GM21723 (cell line): Measurements from ENCODE around the gene DOC2A.
"Not testable (repeated sequence)": the region's sequence is repeated elsewhere in the genome, so short reads cannot be mapped to it uniquely, and the experiment has no call there.

ENCODE experiments used
- ATAC-seq: cut with Tn5 transposase; IDR thresholded peaks from one replicate; pipeline ENCODE4 v1.9.1; 2021; ENCODE audit warnings: mild to moderate bottlenecking, moderate library complexity; ENCODE audit not compliant: unreplicated experiment

DOC2A gene

DNA sequence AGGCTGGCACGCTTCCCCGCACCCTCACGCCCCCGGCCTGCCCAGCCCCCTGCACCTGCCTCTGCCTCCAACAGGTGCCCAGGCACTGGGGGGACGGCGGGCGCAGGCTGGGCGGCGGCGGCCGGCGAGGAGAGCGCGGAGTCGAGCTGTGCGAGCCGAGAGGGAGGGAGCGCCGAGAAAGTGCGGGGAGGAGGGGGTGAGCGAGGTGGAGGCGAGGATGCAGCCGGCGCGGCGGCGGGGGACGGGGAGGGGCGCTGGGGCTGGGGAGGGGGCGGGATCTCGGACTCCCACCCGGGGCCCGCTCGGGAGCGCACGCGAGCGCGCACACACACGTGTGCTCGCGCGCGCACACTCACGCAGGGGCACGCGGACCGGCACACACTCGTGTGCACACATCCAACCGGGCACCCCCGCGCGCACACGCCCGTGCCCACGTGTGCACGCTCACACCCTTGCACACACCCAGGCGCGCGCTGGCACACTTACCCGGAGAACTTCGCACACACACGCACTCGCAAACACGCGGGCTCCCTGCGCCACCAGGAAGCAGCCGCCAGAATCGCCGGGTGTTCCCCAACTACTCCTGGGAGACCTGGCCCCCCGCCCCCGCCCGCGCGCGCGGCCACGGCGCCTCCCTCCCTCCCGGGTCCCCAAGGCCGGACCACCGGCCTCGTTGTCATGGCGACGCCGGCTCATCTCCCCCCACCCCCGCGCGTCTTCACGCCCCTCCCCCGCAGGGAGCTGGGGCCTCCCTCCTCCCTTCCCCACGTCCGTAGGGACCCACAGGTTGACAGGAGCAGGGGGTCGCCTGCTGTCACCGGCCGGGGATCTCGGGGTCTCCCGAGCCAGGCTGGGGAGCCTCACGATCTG lies at the start of gene DOC2A:
TSS of gene DOC2A (minus strand) at position 184 of the 870 bp plus-strand sequence. CDS start 805 bp downstream, outside the sequence.
- ATAC-seq: no peak

DNA sequence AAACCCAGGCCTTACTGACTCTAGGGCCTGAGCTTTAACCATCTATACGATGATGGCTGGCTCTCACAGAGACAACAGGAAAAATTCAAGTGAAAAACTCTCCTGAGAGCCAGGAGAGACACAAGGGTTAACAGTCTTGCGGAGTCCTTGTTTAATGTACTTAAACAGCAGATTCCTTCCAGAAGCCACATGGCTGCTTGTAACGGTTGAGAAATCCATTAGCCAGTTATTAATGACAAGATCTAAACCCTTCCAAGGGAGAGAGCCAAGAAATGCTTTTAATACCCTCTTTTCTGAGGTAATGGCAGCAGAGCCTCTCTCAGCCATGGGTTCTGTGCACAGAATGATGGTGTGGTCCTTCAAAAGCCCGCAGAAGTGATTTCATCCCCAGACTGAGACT lies 49.5 kb upstream of the DOC2A start:
- ATAC-seq: no peak

DNA sequence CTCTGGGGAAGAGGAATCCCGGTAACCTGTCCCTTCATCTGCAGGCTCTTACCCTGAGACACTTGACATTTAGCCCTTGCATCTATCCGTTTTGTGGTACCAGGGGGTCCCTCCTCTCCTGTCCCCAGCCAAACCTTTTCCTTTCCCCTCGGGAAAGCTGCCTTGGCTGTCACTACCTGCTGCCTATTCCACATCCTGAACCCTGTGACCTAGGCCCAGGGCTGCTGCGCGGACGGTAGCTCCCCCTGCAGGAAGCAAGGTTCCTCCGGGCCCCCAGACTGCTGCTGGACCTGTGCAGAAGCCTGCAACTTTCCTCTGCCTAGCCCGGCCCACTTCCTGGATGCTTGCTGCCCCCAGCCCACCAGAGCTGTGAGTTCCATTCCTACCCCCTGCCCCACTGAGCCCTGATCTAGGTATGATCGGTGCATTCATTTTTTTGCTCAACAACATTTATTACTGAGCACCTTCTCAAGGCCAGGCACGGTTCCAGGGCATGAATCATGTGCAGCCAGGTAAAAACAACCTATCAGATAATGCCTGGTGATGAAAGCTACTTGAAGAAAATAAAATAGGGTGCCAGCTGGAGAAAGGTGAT lies 44.2 kb upstream of the DOC2A start:
- ATAC-seq: no peak

DNA sequence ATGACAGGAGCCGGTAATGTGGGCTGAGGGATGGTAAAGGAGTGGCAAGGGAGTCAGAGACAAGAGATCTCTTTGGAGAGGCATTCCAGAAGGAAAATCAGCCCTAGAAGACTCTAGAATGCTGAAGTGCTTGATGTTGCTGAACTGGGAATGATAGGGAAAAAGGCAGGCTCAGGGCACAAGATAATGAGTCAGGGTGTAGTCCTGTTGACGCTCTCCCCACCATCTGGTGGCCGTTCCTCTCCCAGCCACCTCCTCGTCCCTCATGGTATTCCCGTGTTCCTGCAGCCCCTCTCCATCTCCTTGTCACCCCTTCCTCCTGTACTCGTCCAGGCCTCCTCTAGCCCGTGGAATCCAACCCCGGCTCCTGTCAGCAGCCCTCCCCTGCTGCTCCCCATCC lies 43.6 kb upstream of the DOC2A start:
- no peak for ATAC-seq

DNA sequence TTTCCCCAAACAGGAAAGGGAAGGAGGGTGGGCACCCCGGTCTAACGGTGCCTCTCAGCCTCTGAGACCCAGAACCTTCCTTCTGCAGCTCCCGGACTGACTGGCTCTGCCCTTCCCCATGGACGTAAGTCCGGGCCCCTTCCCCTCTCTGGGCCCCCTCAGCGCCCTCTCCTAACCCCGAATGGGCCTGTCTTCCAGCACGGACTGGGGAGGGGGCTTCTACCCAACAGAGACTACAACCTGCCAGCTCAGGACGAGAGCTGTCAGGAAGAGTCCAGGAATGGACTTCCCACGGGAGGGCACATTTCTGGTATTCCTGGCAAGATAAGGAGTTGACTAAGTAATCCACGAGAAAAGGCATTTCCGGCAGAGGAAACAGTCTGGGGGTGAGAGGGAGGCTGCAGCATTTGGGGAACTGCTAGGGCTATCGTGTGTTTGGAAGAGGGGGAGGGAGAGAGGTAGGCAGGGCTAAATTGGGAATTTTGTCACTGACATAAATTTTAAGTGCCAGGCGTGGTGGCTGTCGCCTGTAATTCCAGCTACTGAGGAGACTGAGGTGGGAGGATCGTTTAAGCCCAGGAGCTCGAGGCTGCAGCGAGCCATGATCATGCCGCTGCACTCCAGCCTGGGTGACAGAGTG lies 42.7 kb upstream of the DOC2A start:
- peak; percentile 8 for ATAC-seq

DNA sequence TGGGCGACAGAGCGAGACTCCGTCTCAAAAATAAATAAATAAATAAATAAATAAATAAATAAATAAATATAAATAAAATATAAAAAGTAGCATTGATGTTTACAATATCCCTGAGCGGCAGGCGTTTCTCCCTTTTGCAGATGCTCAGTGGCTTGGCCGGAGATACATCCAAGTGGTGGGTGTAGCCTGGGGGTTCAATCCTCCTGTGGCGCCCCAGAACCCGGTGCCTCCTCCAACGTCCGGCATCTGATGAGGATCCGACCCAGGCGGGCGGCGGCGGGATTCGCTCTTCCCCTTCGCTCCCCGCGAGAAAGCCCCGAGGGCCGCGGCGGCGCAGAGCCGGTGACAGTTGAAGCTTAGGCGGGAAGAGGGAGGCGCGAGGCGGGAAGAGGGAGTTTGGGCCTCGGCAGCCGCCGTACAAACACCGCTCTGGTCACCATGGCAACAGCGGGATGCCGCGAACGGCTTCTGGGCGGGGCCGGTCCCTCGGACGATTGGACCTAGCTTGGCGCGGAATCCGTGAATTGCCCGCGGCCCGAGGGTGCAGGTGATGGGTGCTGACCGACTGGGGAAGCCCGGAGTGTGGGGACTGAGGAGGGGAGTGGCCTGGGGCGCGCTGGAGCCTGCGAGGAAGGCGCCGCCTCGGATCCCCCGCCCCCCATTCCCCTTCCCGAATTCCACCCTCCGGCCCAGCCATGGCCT lies 42.0 kb upstream of the DOC2A start:
- ATAC-seq: peak; percentile 67

DNA sequence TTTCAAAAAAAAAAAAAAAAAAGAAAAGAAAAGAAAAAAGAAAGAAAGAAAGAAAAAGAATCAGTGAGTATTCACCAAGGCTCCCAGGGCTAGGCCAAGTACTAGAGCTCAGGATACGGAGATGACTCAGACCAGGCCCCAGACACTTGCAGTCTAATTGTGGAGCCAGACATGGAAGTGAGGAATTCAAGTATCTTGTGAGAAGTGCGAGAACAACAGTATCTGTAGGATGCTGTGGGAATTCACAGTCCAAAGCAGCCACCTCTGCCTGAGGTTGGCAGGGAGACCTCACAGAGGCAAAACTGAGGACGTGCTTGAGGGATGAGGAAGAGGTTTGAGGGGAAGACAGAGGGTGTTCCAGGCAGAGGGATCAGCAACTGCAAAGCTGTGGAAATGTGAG lies 40.7 kb upstream of the DOC2A start:
- no peak for ATAC-seq

DNA sequence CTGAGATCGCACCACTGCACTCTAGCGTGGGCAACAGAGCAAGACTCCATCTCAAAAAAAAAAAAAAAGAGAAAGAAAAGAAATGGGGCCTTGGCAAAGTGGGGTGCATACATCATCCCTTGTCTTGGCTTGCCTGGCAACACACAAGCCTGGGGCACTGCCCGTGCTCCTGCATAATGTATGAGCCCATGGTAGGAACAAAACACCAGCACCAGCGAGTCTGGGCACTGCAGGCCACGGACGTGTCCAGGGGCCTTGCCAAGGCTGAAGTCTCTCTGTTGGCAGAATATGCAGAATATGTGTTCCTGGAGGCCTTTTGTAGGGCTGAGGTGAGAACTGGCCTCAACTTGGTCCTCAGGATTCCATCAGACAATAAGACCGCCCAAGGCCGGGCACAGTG lies 39.0 kb upstream of the DOC2A start:
- no peak for ATAC-seq

DNA sequence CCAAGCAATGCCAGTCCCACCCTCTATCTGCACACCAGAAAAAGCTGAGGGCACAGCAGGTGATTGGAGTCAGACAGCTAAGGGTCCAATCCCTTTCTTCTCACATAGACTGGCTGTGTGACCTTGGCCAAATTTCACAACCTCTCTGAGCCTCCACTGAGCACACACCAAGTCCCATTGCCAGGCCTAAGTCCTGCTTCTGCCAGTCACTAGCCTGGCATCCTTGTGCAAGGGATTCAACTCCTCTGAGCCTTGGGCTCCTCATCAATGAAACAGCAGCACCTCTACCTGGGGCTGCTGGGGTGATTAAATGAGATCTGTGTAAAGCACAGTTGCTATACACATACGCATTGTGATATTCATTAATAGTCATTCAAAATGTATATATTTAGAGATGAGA lies 35.8 kb upstream of the DOC2A start:
- no peak for ATAC-seq

DNA sequence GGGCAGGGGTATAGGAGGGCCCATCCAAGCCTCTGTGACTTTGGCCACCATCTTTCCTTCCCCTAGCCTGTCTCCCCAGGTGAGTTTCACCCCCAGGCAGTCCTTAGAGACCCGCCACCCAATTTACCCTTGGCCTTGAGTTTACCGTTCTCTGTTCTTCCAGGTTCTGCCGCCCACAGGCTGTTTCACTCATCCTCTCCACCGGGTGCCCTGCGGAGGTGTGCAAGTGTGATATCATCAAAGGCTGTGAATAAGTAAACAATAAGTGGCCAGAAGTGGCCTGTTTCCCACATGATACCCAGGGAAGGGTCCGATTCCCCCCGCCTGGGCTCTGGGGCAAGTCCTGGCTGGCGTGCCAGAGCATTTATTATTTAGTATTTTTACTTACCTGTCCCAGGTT lies 35.4 kb upstream of the DOC2A start:
- no peak for ATAC-seq

DNA sequence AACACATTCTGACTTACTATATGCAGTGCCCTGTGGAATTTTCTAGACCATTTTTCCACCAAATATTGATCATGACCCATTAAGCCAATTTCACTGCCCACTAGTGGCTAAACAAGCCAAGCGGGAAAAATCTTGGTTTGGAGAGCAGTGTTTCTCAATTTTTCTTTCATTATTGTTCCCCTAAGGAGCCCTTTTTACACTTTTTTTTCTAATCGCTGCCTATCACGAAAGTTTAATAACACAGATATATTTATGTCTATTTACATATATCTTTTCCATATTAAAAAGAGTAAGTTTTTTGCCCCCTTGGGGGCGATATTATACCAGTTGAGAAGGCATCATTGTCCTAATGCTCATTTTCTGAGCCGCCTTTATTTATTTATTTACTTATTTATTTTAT lies 31.0 kb upstream of the DOC2A start:
- ATAC-seq: no peak

DNA sequence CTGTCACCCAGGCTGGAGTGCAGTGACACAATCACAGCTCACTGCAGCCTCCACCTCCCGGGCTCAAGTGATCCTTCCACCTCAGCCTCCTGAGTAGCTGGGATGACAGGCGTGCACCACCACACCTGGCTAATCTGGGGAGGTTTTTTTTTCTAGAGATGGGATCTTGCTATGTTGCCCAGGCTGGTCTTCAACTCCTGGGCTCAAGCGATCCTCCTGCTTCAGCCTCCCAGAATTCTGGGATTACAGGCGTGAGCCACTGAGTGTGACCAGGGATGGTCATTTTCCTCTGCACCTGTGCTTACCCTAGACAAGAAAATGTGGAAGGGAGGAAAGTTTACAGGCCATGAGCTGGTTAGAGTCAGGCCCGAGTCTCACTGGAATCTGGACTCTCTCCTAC lies 29.9 kb upstream of the DOC2A start:
- not testable (repeated sequence) for ATAC-seq

DNA sequence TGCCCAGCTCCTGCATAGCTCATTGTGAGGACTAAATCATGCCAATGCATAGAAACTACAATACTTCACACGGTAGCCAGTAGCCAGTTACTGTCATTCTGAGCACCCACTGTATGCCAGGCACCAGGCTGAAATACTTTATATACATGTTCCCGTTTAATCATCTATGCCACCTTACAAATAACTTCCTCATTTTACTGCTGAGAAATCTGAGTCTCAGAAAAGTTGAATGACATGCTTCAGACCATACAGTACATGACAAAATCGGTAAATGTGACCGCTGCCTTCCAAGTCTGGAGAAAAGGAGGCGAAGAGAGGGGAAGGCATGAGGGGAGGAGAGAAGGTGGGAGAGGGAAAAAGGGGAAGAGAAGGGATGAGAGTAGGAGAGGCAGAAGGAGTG lies 29.4 kb upstream of the DOC2A start:
- ATAC-seq: no peak

DNA sequence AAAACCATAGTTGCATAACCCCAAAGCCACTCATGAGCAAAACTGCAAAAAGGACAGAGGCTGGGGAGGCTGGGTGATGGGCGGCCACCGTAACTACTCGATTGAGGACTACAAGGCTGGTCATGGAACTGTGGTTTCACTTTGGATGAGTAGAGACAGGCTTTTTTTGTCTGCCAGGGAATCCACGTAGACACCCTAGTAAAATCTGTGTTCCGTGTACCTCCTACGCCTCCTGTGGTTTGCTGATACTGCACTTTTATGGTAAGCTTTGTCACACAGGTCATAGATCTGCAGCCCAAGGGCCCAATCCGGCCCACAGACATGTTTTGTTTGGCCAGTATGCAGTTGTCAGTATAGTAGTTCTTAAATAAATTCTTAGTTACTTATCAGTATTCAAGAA lies 22.4 kb upstream of the DOC2A start:
- ATAC-seq: no peak

DNA sequence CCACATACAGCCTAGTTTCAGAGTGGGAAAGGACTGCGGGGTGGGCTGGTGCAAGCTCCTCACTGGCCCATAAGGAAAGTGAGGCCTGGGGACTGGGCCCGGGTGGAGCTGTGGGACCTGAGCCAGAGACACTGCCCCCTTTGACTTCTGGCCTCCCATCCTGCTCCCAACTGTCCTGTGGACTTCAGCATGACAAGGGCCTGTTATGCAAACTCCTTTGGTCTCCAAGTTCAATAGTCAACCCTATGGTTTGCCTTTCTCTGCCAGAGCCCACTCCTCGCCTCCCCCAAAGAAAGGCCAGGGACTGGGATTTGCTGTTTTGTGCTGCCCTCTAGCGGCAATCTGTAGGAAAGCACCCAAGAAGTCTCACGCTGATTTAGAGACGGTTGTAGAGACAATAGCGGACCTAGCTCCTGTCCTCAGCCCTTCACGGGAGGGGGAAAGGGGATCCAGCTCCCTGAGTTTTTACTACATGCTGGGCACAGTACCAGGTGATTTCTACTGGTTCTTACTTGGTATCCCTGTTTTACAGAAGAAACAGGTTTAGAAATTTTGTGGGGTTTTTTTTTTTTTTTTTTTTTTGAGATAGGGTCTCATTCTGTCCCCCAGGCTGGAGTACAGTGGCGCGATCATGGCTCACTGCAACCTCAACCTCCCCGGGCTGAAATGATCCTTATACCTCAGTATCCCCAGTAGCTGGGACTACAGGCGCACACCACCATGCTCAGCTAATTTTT lies 21.4 kb upstream of the DOC2A start:
- ATAC-seq: no peak

DNA sequence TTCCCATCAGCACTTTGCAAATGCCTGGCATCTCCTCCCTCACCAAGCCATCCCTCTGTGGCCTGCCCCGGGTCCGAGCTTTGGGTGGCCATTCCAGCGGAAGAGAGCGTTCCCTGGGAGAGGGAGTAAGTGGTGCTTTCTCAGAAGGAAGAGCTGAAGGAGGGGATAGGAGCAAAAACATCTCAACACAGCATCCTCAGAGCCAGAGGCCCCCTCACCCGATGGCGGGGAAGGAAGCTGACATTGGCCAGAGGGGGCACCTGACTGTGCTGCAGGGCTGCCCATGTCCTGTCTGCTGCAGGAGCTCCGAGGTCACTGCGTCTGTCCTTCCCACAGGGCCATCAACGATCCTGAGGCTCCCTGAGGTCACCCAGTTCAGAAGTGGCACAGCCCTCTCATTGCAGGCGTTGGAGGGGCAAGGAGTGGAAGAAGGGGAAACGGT lies 20.7 kb upstream of the DOC2A start:
- ATAC-seq: no peak

DNA sequence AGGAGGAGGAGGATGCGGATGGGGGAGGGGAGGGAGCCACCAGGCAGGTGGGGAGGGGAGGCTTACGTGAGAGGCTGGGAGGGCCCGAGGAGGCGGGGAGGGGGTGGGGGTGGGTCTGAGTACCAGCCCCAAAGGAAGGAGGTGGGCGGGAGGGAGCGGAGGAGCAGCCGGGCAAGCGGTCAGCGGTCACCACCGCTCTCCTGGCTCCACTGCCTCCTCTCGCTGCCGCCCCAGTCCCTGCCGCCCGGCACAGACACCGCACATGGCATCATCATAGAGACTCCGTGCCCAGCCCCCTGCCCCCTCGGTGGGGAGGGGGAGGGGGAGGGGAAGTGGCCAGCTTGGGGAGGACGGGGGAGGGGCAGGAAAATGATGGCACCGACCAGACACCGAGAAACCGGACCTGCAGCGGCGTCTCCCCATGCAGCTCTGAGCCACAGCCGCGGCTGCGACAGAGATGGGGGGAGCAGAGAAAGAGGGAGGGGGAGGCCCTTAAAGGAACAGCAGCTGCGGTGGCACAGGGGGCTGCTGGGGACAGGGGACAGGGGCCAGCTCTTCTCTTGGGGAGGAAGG lies 20.1 kb upstream of the DOC2A start, which contains the start of gene TLCD3B:
TSS of gene TLCD3B (minus strand) at position 431 of the 573 bp plus-strand sequence. CDS start 744 bp downstream, outside the sequence.
- no peak for ATAC-seq

DNA sequence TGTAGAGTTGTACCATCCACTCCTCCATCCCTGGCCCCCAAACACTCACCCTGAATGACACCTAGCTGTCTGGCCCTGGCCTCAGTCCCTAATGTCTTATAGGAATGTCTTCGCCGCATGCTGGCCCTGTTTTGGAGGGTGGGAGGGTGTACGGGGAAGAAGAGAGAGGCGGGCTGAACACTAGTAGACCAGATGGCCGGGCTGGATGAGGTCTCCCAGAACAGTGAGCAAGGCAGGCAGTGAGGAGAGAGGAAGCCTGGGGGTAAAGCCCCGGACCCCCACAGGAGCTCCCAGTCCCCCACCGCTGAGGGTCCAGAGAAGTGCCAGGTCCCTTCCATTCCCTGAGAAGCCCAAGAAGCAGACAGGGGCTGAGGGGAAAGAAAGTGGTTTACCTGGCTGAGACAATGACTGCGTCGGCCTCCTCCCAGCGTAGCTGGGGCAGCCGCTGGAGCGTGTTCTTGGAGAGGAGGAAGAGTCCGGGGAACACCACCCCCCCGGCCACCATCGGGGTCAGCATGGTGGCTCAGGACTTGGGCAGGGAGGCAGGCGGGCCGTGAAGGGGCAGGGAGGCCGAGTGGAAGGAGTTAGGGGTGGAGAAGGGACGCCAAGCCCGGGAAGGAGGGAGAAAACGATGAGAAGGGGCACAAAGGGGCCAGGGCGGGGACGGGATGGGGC lies 19.3 kb upstream of the DOC2A start:
- ATAC-seq: no peak

DNA sequence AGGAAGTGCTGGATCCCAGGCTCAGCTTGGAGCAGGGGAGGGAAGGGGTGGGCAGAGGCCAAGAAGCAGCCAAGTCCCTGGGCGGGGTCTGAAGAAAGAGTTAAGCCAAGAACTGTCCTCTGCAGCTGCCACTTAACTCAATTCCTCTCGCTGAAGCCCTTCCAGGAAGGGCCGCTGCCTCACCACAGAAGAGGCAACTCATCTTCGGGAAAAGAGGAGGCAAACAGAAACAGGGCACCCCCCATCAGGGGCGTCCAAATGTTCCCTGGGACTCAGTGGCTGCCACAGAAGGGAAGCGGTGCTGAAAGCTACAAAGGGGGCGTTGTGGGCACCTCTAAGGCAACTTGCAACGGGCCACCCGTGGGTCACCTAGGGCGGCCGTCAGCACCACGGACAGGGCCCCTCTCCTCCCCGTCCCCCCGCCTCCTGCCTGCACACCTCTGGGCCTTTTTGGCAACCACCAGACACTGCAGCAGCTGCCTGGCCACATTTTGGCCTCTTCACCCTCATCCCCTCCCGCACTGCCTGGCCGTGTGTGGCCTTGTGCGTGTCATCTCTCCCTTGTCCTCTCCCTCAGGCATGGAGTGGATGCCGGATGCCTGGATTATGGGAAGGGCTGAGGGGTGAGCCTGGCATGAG lies 17.7 kb upstream of the DOC2A start:
- no peak for ATAC-seq
